A673 (cell line): ENCODE data around the gene ENTPD2. TPM values are rescaled to one million over a fixed set of nuclear protein-coding genes. Genes with fewer than 3 reads are reported as not detected.

Experiments
- BruUV-seq: library from RNA; stranded (reverse); fragments of 400-500 nt; replicated peaks from 2 replicates; lab custom pipeline; 2021; lab: Mats Ljungman, UMichigan
- CTCF ChIA-PET: fragments of 300-600 bp; sonication (Branson Sonifier 250); formaldehyde crosslinking; loops from one replicate; lab custom pipeline; 2022; ENCODE audit warnings: antibody characterized with exemption; lab: Charles Lee
- POLR2A ChIA-PET: fragments of 300-600 bp; sonication (Branson Sonifier 250); formaldehyde crosslinking; loops from one replicate; lab custom pipeline; 2022; ENCODE audit warnings: antibody characterized with exemption; ENCODE audit not compliant: low non-redundant PET; lab: Charles Lee
- DNase-seq: peaks from one replicate; pipeline ENCODE4 v3.0.0-alpha.2; 2015; ENCODE audit warnings: low spot score
- H3K27ac ChIP-seq: fragments of 200-600 bp; sonication (generic); 2 replicates; pipeline ENCODE4 v1.5.1; 2016; ENCODE audit warnings: mixed run types, low read depth, mild to moderate bottlenecking, mixed read lengths, antibody characterized with exemption, low read length; ENCODE audit not compliant: poor library complexity, severe bottlenecking
- H3K27me3 ChIP-seq: fragments of 200-600 bp; sonication (generic); replicated peaks from 2 replicates; pipeline ENCODE4 v1.6.1; 2017; ENCODE audit warnings: mixed run types, low read depth, mild to moderate bottlenecking, mixed read lengths, antibody characterized with exemption, low read length; ENCODE audit not compliant: insufficient read depth, poor library complexity
- H3K36me3 ChIP-seq: fragments of 200-600 bp; sonication (generic); 2 replicates; pipeline ENCODE4 v1.6.1; 2016; ENCODE audit warnings: mixed run types, mild to moderate bottlenecking, mixed read lengths, antibody characterized with exemption, low read length; ENCODE audit not compliant: insufficient read depth, poor library complexity, severe bottlenecking
- H3K4me1 ChIP-seq: fragments of 200-600 bp; sonication (generic); 2 replicates; pipeline ENCODE4 v1.6.1; 2017; ENCODE audit warnings: mixed run types, mild to moderate bottlenecking, mixed read lengths, antibody characterized with exemption, low read length; ENCODE audit not compliant: insufficient read depth, poor library complexity, severe bottlenecking
- H3K4me3 ChIP-seq: fragments of 200-600 bp; sonication (generic); 2 replicates; pipeline ENCODE4 v1.5.1; 2016; ENCODE audit warnings: low read depth, mixed run types, mild to moderate bottlenecking, mixed read lengths, low read length; ENCODE audit not compliant: poor library complexity, severe bottlenecking
- H3K9me3 ChIP-seq: fragments of 200-600 bp; sonication (generic); 2 replicates; pipeline ENCODE4 v1.6.1; 2016; ENCODE audit warnings: mixed run types, low read depth, mild to moderate bottlenecking, mixed read lengths, antibody characterized with exemption, low read length; ENCODE audit not compliant: poor library complexity, severe bottlenecking
- EZH2 ChIP-seq: fragments of 200-600 bp; sonication (generic); IDR thresholded peaks from 2 replicates; pipeline ENCODE4 v1.6.1; 2017; ENCODE audit warnings: borderline replicate concordance, low read depth, mild to moderate bottlenecking, mixed read lengths, antibody characterized with exemption, low read length; ENCODE audit not compliant: poor library complexity, severe bottlenecking
- intact Hi-C: fragments of 100-400 bp; cut with micrococcal nuclease; formaldehyde crosslinking; loops from one replicate; pipeline ENCODE4 v1.10.0; 2022; ENCODE audit not compliant: unreplicated experiment
- total RNA-seq: library from RNA; stranded (reverse); gene quantifications from 2 replicates; pipeline ENCODE4 v1.2.3, GENCODE V29; 2021
- TF ChIP-seq, protein P1 (sequence below): fragments of 300-800, 200-600 bp; sonication (generic); conservative IDR thresholded peaks from 2 replicates; pipeline ENCODE4 v1.5.1; 2017; ENCODE audit warnings: low read depth, mild to moderate bottlenecking, antibody characterized with exemption, low read length, moderate library complexity, mixed read lengths

The ENTPD2 gene
- total RNA-seq, 1 experiment from 2014 or later, result not detected

DNA sequence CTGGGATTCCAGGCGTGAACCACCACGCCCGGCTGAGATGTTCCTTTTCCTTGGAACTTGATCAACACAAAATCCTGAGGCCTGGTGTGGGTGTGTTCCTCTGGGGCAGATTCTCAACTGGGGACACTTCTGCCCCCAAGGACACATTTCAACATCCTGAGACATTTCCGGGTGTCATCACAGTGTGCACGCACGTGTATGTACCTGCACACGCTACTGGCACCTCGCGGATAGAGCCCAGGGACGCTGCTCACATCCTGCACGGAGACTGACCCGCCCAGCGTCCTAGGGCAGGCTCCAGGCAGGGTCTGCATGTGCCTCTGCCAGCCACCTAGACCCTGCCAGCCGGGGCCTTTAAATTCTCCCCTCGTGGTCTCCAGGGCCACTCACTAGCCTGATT is 8.5 kb upstream of the ENTPD2 start:
- BruUV-seq, result TSS peak; percentile 74
- intact Hi-C loops, result no loop called here
- ChIA-PET CTCF (no interaction called here), POLR2A (no interaction called here)
- Histone ChIP-seq H3K9me3 (no peaks in the 10 kb centered on the region), H3K27me3 (no peaks in the 10 kb centered on the region), H3K36me3 (peaks cover 7% of the 10 kb centered on the region), H3K4me3 (no peak overlapping the region), H3K27ac (no peak overlapping the region), H3K4me1 (no peaks in the 10 kb centered on the region)
- no peak for DNase-seq
- no peak for TF ChIP-seq EZH2
- TF ChIP-seq, protein P1, sequence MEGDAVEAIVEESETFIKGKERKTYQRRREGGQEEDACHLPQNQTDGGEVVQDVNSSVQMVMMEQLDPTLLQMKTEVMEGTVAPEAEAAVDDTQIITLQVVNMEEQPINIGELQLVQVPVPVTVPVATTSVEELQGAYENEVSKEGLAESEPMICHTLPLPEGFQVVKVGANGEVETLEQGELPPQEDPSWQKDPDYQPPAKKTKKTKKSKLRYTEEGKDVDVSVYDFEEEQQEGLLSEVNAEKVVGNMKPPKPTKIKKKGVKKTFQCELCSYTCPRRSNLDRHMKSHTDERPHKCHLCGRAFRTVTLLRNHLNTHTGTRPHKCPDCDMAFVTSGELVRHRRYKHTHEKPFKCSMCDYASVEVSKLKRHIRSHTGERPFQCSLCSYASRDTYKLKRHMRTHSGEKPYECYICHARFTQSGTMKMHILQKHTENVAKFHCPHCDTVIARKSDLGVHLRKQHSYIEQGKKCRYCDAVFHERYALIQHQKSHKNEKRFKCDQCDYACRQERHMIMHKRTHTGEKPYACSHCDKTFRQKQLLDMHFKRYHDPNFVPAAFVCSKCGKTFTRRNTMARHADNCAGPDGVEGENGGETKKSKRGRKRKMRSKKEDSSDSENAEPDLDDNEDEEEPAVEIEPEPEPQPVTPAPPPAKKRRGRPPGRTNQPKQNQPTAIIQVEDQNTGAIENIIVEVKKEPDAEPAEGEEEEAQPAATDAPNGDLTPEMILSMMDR, result no peak

DNA sequence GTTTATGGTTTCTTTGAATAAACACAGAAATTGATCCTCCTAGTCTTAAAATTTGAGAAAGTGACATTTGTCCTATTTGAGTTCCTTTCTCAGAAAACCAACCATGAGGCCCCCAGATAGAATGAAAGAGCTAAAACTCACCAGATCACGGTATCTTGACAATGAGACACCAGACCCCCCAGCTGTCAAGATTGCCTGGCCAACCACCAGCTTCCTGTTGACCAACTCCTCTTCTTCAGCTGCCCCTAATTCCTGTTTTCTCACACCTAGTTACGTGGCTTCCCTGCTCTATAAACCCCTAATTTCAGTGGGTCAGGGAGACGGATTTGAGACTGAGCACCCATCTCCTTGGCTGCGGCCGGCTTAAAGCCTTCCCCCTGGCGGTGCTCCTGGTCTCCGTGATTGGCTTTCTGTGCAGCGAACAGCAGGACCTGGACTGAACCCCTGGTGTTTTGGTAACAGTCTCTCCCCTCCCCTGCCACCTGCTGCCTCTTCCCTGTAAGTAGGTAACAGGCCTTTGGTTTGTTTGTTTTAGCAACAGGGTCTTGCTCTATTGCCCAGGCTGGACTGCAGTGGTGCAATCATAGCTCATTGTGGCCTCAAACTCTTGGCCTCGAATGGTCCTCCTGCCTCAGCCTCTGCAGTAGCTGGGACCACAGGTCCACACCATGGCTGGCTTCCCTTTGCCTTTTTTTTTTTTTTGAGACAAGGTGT is 4.8 kb upstream of the ENTPD2 start:
- H3K36me3 ChIP-seq, result no peaks in the 10 kb centered on the region
- no peaks in the 10 kb centered on the region for H3K4me1 ChIP-seq
- H3K4me3 ChIP-seq, result no peak overlapping the region
- H3K27ac ChIP-seq, result no peak overlapping the region
- ChIA-PET CTCF (interaction anchor here (0.5 to 1.2 kb wide), 3 partner anchors 9 to 290 kb away, joined by 5 to 7 read pairs (median 5); no protein-coding TSS in a partner anchor), POLR2A (interaction anchor here (0.6 to 0.7 kb wide), 2 partner anchors 99 to 184 kb away, joined by 3 read pairs; no protein-coding TSS in a partner anchor)
- no TSS peak for BruUV-seq
- peaks cover 1% of the 10 kb centered on the region for H3K27me3 ChIP-seq
- no peak for TF ChIP-seq EZH2
- TF ChIP-seq, protein P1, result no peak
- no peak for DNase-seq
- intact Hi-C loops, result no loop called here
- no peaks in the 10 kb centered on the region for H3K9me3 ChIP-seq

DNA sequence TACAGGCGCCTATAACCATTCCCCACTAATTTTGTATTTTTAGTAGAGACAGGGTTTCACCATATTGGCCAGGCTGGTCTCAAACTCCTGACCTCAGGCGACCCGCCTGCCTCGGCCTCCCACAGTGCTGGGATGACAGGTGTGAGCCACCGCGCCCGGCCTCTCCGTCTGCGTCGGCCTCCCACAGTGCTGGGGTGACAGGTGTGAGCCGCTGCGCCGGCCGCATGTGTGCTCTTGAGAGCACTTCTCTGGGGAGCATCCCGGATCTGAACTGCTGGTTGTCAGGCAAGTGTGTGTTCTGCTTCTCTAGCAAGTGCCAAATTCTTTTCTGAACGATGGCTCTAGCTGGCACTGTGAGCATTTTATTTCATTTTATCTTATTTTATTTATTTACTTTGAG is 3.7 kb upstream of the ENTPD2 start:
- intact Hi-C loops, result no loop called here
- no peak for DNase-seq
- ChIA-PET POLR2A (no interaction called here), CTCF (no interaction called here)
- H3K4me3 ChIP-seq, result no peak overlapping the region
- TF ChIP-seq EZH2, result no peak
- TF ChIP-seq, protein P1, result no peak
- no peak overlapping the region for H3K27ac ChIP-seq
- no peaks in the 10 kb centered on the region for H3K4me1 ChIP-seq
- H3K9me3 ChIP-seq, result no peaks in the 10 kb centered on the region
- BruUV-seq, result no TSS peak
- peaks cover 11% of the 10 kb centered on the region for H3K27me3 ChIP-seq
- no peaks in the 10 kb centered on the region for H3K36me3 ChIP-seq
